Spleen (tissue), 7 donors: ENCODE measurements around the gene FRMPD1.

Source experiments
- POLR2AphosphoS5 ChIP-seq, 3 donors: sonication (generic); formaldehyde crosslinking; IDR thresholded peaks; one replicate each; pipeline ENCODE4 v1.5.1; 2017; ENCODE audit warnings: antibody characterized with exemption in 3 of 3
- TF ChIP-seq, protein P1 (sequence below), 11 experiments: fragments of 200-600 bp in 7 of 11; fragments of 450-650 bp in 4 of 11; sonication (generic) in 4 of 11; IDR thresholded peaks in 8 of 11; conservative IDR thresholded peaks in 3 of 11; 1 replicate in 7 of 11; 2 replicates in 4 of 11; pipeline versions ENCODE4 v1.4.0 to v1.8.0; 2016 to 2021; ENCODE audit warnings: antibody characterized with exemption in 11 of 11, inconsistent platforms in 4 of 11, mild to moderate bottlenecking in 1 of 11
- donor health status: DM: no; HTN: no; CAD: no; lungs with moderate emphysema.
- donor health status: DM: no; HTN: no; CAD: no.
- donor health status: DM: no; HTN: no; CAD: no.

DNA sequence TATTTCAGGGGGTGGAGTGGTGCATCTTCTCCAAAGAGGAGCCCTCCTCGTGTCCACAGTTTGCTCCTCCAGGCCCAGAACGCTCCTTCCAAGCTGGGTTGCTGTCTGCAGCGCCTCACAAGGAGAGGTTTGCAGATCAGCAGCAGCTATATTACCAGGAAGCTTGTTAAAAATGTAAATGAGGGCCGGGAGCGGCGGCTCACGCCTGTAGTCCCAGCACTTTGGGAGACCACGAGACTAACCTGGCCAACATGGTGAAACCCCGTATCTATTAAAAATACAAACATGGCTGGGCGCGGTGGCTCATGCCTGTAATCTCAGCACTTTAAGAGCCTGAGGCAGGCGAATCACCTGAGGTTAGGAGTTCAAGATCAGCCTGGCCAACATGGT is 25.0 kb upstream of the FRMPD1 start:
- TF ChIP-seq, protein P1, sequence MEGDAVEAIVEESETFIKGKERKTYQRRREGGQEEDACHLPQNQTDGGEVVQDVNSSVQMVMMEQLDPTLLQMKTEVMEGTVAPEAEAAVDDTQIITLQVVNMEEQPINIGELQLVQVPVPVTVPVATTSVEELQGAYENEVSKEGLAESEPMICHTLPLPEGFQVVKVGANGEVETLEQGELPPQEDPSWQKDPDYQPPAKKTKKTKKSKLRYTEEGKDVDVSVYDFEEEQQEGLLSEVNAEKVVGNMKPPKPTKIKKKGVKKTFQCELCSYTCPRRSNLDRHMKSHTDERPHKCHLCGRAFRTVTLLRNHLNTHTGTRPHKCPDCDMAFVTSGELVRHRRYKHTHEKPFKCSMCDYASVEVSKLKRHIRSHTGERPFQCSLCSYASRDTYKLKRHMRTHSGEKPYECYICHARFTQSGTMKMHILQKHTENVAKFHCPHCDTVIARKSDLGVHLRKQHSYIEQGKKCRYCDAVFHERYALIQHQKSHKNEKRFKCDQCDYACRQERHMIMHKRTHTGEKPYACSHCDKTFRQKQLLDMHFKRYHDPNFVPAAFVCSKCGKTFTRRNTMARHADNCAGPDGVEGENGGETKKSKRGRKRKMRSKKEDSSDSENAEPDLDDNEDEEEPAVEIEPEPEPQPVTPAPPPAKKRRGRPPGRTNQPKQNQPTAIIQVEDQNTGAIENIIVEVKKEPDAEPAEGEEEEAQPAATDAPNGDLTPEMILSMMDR (IDR thresholded peaks at IDR 0.05 in 8 of 11, conservative IDR thresholded peaks at IDR 0.05 in 3 of 11): no peak
- TF ChIP-seq POLR2AphosphoS5 (IDR thresholded peaks at IDR 0.05): no peak
